Measurements from ENCODE around the gene ACOT8.

ACOT8 gene

GRCh38 chr20:45851501-45851900 is 5.7 kb downstream of the ACOT8 start:
- H3K27ac ChIP-seq (ENCODE audit: low read length), result no peak overlapping the region
- peaks cover 39% of the 10 kb centered on the region for H3K36me3 ChIP-seq (ENCODE audit: insufficient read depth, low read length)
- H2AFZ ChIP-seq (ENCODE audit: low read depth, low read length), result no peak overlapping the region
- no peak overlapping the region for H3K9ac ChIP-seq (ENCODE audit: low read depth, low read length)
- DNase-seq, result no peak
- no peaks in the 10 kb centered on the region for H3K9me3 ChIP-seq (ENCODE audit: insufficient read depth, low read length, severe bottlenecking)
- no peak overlapping the region for H3K4me3 ChIP-seq (ENCODE audit: low read depth in 1 of 2, low read length in 2 of 2)
- peaks cover 3% of the 10 kb centered on the region; the same call in 1 of the 2 replicates for H4K20me1 ChIP-seq (ENCODE audit: insufficient read depth, low read length)
- no peak for TF ChIP-seq CTCF (IDR thresholded peaks at IDR 0.05; ENCODE audit: borderline replicate concordance, extremely low read depth, low read length, poor library complexity, severe bottlenecking)
- no peak for TF ChIP-seq EZH2 (IDR thresholded peaks at IDR 0.05; ENCODE audit: borderline replicate concordance, low read depth, low read length, severe bottlenecking)
- H3K79me2 ChIP-seq (ENCODE audit: insufficient read depth, low read length), result peaks cover 19% of the 10 kb centered on the region
- H3K4me1 ChIP-seq (ENCODE audit: insufficient read depth, low read length), result peaks cover 23% of the 10 kb centered on the region
- no peaks in the 10 kb centered on the region for H3K27me3 ChIP-seq (ENCODE audit: insufficient read depth, low read length, poor library complexity)
- ATAC-seq (ENCODE audit: insufficient read depth, low read depth), result no peak
- no peak overlapping the region for H3K4me2 ChIP-seq (ENCODE audit: insufficient read depth, low read length)

- Histone ChIP-seq H2AFZ (ENCODE audit: low read depth, low read length) (no peak overlapping the region), H4K20me1 (ENCODE audit: insufficient read depth, low read length) (peaks cover 3% of the 10 kb centered on the region; the same call in 1 of the 2 replicates), H3K4me3 (ENCODE audit: low read depth in 1 of 2, low read length in 2 of 2) (no peak overlapping the region), H3K79me2 (ENCODE audit: insufficient read depth, low read length) (peaks cover 13% of the 10 kb centered on the region), H3K4me2 (ENCODE audit: insufficient read depth, low read length) (no peak overlapping the region), H3K4me1 (ENCODE audit: insufficient read depth, low read length) (peaks cover 17% of the 10 kb centered on the region), H3K9ac (ENCODE audit: low read depth, low read length) (no peak overlapping the region), H3K36me3 (ENCODE audit: insufficient read depth, low read length) (peaks cover 45% of the 10 kb centered on the region), H3K27me3 (ENCODE audit: insufficient read depth, low read length, poor library complexity) (no peaks in the 10 kb centered on the region), H3K9me3 (ENCODE audit: insufficient read depth, low read length, severe bottlenecking) (no peaks in the 10 kb centered on the region), H3K27ac (ENCODE audit: low read length) (no peak overlapping the region)
- TF ChIP-seq CTCF (IDR thresholded peaks at IDR 0.05; ENCODE audit: borderline replicate concordance, extremely low read depth, low read length, poor library complexity, severe bottlenecking), result no peak
- no peak for TF ChIP-seq EZH2 (IDR thresholded peaks at IDR 0.05; ENCODE audit: borderline replicate concordance, low read depth, low read length, severe bottlenecking)
- DNase-seq (no peak), ATAC-seq (ENCODE audit: insufficient read depth, low read depth) (no peak)
These were observed 6.3 kb downstream of the ACOT8 start for GRCh38 chr20:45850926-45851325.

- Histone ChIP-seq H3K79me2 (ENCODE audit: insufficient read depth, low read length) (peaks cover 9% of the 10 kb centered on the region), H3K9me3 (ENCODE audit: insufficient read depth, low read length, severe bottlenecking) (no peaks in the 10 kb centered on the region), H3K36me3 (ENCODE audit: insufficient read depth, low read length) (peaks cover 52% of the 10 kb centered on the region), H4K20me1 (ENCODE audit: insufficient read depth, low read length) (peaks cover 3% of the 10 kb centered on the region; the same call in 1 of the 2 replicates), H3K27me3 (ENCODE audit: insufficient read depth, low read length, poor library complexity) (no peaks in the 10 kb centered on the region), H3K27ac (ENCODE audit: low read length) (no peak overlapping the region), H2AFZ (ENCODE audit: low read depth, low read length) (no peak overlapping the region), H3K4me3 (ENCODE audit: low read depth in 1 of 2, low read length in 2 of 2) (no peak overlapping the region), H3K4me1 (ENCODE audit: insufficient read depth, low read length) (peaks cover 12% of the 10 kb centered on the region), H3K9ac (ENCODE audit: low read depth, low read length) (no peak overlapping the region), H3K4me2 (ENCODE audit: insufficient read depth, low read length) (no peak overlapping the region)
- TF ChIP-seq EZH2 (IDR thresholded peaks at IDR 0.05; ENCODE audit: borderline replicate concordance, low read depth, low read length, severe bottlenecking), result no peak
- TF ChIP-seq CTCF (IDR thresholded peaks at IDR 0.05; ENCODE audit: borderline replicate concordance, extremely low read depth, low read length, poor library complexity, severe bottlenecking), result no peak
- ATAC-seq (ENCODE audit: insufficient read depth, low read depth), result no peak
- DNase-seq, result no peak
These were observed 7.0 kb downstream of the ACOT8 start for GRCh38 chr20:45850238-45850637.
